ENCODE measurements around the gene AASS.
A peak's percentile ranks its signal among the peaks of the same experiment; 100 is the strongest.

Gene AASS

GRCh38 chr7:122092964-122093797 lies 50.9 kb downstream of the AASS start:
- Histone ChIP-seq H3K27me3 (ENCODE audit: control insufficient read depth, low read length) (no peaks in the 10 kb centered on the region), H3K4me1 (ENCODE audit: control insufficient read depth, low read length) (no peaks in the 10 kb centered on the region), H3K27ac (ENCODE audit: low read depth, low read length) (no peak overlapping the region), H4K20me1 (ENCODE audit: control insufficient read depth, insufficient read depth, low read depth, low read length) (no peaks in the 10 kb centered on the region), H3K4me2 (ENCODE audit: low read length) (no peak overlapping the region), H3K36me3 (ENCODE audit: control insufficient read depth, low read length) (no peaks in the 10 kb centered on the region), H3K9me2 (replicated peaks; ENCODE audit: control insufficient read depth, low read length) (no peaks in the 10 kb centered on the region), H3F3A (ENCODE audit: control insufficient read depth, insufficient read depth) (no peaks in the 10 kb centered on the region), H3K4me3 (ENCODE audit: low read length) (no peak overlapping the region), H3K9me3 (ENCODE audit: control insufficient read depth, insufficient read depth, low read length) (no peaks in the 10 kb centered on the region), H3K79me2 (ENCODE audit: control insufficient read depth, low read length) (no peaks in the 10 kb centered on the region)
- TF ChIP-seq EZH2phosphoT487 (IDR thresholded peaks at IDR 0.05; ENCODE audit: borderline replicate concordance, low read length) (no peak), CTCF (IDR thresholded peaks at IDR 0.05; ENCODE audit: low read depth, low read length, poor library complexity, severe bottlenecking) (peak; percentile 68)

- Histone ChIP-seq H3K4me1 (ENCODE audit: control insufficient read depth, low read length) (no peaks in the 10 kb centered on the region), H3K9me2 (replicated peaks; ENCODE audit: control insufficient read depth, low read length) (no peaks in the 10 kb centered on the region), H3K27ac (ENCODE audit: low read depth, low read length) (no peak overlapping the region), H3K4me3 (ENCODE audit: low read length) (no peak overlapping the region), H3K79me2 (ENCODE audit: control insufficient read depth, low read length) (no peaks in the 10 kb centered on the region), H4K20me1 (ENCODE audit: control insufficient read depth, insufficient read depth, low read depth, low read length) (no peaks in the 10 kb centered on the region), H3F3A (ENCODE audit: control insufficient read depth, insufficient read depth) (no peaks in the 10 kb centered on the region), H3K9me3 (ENCODE audit: control insufficient read depth, insufficient read depth, low read length) (no peaks in the 10 kb centered on the region), H3K4me2 (ENCODE audit: low read length) (no peak overlapping the region), H3K36me3 (ENCODE audit: control insufficient read depth, low read length) (no peaks in the 10 kb centered on the region), H3K27me3 (ENCODE audit: control insufficient read depth, low read length) (no peaks in the 10 kb centered on the region)
- TF ChIP-seq CTCF (IDR thresholded peaks at IDR 0.05; ENCODE audit: low read depth, low read length, poor library complexity, severe bottlenecking), result no peak
- no peak for TF ChIP-seq EZH2phosphoT487 (IDR thresholded peaks at IDR 0.05; ENCODE audit: borderline replicate concordance, low read length)
Observed at GRCh38 chr7:122082670-122083069, 61.4 kb downstream of the AASS start.

- no peaks in the 10 kb centered on the region for H3K36me3 ChIP-seq (ENCODE audit: control insufficient read depth, low read length)
- H3K79me2 ChIP-seq (ENCODE audit: control insufficient read depth, low read length), result no peaks in the 10 kb centered on the region
- TF ChIP-seq CTCF (IDR thresholded peaks at IDR 0.05; ENCODE audit: low read depth, low read length, poor library complexity, severe bottlenecking) (no peak), EZH2phosphoT487 (IDR thresholded peaks at IDR 0.05; ENCODE audit: borderline replicate concordance, low read length) (no peak)
- H4K20me1 ChIP-seq (ENCODE audit: control insufficient read depth, insufficient read depth, low read depth, low read length), result no peaks in the 10 kb centered on the region
- H3K27ac ChIP-seq (ENCODE audit: low read depth, low read length), result no peak overlapping the region
- no peaks in the 10 kb centered on the region for H3K27me3 ChIP-seq (ENCODE audit: control insufficient read depth, low read length)
- H3K4me1 ChIP-seq (ENCODE audit: control insufficient read depth, low read length), result no peaks in the 10 kb centered on the region
- H3K4me3 ChIP-seq (ENCODE audit: low read length), result no peak overlapping the region
- H3K9me2 ChIP-seq (replicated peaks; ENCODE audit: control insufficient read depth, low read length), result no peaks in the 10 kb centered on the region
- no peaks in the 10 kb centered on the region for H3F3A ChIP-seq (ENCODE audit: control insufficient read depth, insufficient read depth)
- H3K4me2 ChIP-seq (ENCODE audit: low read length), result no peak overlapping the region
- no peaks in the 10 kb centered on the region for H3K9me3 ChIP-seq (ENCODE audit: control insufficient read depth, insufficient read depth, low read length)
Observed at GRCh38 chr7:122082160-122082559, 61.9 kb downstream of the AASS start.
